Stomach (tissue), 9 donors: Measurements from ENCODE around the gene WDR7. TPM values are rescaled to one million over a fixed set of nuclear protein-coding genes. Genes with fewer than 3 reads are reported as not detected.

Experiments used
- DNase-seq, 2 donors: peaks; one replicate each; pipeline versions ENCODE4 v3.0.0 to v3.0.0-alpha.2; 2013 to 2019
- H3K27ac ChIP-seq, 5 donors: fragments of 200-600 bp in 4 of 5; sonication (generic) in 4 of 5; one replicate each; pipeline ENCODE4 v1.5.1; 2013 to 2019; ENCODE audit warnings: mild to moderate bottlenecking in 1 of 5, moderate library complexity in 1 of 5
- H3K27me3 ChIP-seq, 3 donors: fragments of 200-600 bp; sonication (generic); one replicate each; pipeline ENCODE4 v1.5.1; 2017 to 2019; ENCODE audit warnings: mixed run types in 1 of 3
- H3K36me3 ChIP-seq, 4 donors: fragments of 200-600 bp; sonication (generic); 1 replicate in 3 of 4; 2 replicates in 1 of 4; pipeline ENCODE4 v1.5.1; 2016 to 2019
- H3K4me1 ChIP-seq, 4 donors: fragments of 200-600 bp; sonication (generic); one replicate each; pipeline ENCODE4 v1.5.1; 2016 to 2019
- H3K4me3 ChIP-seq, 4 donors: fragments of 200-600 bp; sonication (generic) in 3 of 4; one replicate each; pipeline ENCODE4 v1.5.1; 2016 to 2019; ENCODE audit warnings: mild to moderate bottlenecking in 1 of 4
- H3K9me3 ChIP-seq, 4 donors: fragments of 200-600 bp; sonication (generic); one replicate each; pipeline ENCODE4 v1.5.1; 2016 to 2019
- EP300 ChIP-seq: sonication (generic); formaldehyde crosslinking; IDR thresholded peaks from one replicate; pipeline ENCODE4 v1.6.1; 2017; ENCODE audit warnings: antibody characterized with exemption
- POLR2A ChIP-seq, 4 donors: fragments of 450-650 bp; IDR thresholded peaks; one replicate each; pipeline ENCODE4 v1.6.1; 2016; ENCODE audit warnings: antibody characterized with exemption in 4 of 4, control low read depth in 2 of 4, mild to moderate bottlenecking in 1 of 4, moderate library complexity in 1 of 4
- POLR2AphosphoS5 ChIP-seq, 3 donors: sonication (generic); formaldehyde crosslinking; IDR thresholded peaks; one replicate each; pipeline ENCODE4 v1.6.1; 2016; ENCODE audit warnings: antibody characterized with exemption in 3 of 3
- WGBS, 5 donors: extraction: QIAGEN DNeasy Blood & Tissue Kit in 3 of 5; methylation state at CpG; one replicate each; pipeline versions ENCODE4 v1.1.5 to v1.1.7; 2013 to 2018; 5-methylcytosine and 5-hydroxymethylcytosine counted together
- intact Hi-C: fragments of 100-400 bp; cut with DNase I; formaldehyde crosslinking; loops from one replicate; pipeline ENCODE4 v1.15.1; 2023; ENCODE audit warnings: low total_unique reads
- polyA plus RNA-seq, 3 donors: library from polyadenylated mRNA; stranded (reverse); fragments of 200-250 nt; gene quantifications; one replicate each; pipeline ENCODE4 v1.2.3, GENCODE V29; 2013
- total RNA-seq, 5 donors: library from RNA; depleted of rRNA; stranded (reverse); fragments of >200 nt; gene quantifications; one replicate each; pipeline versions ENCODE4 v1.1.0 to v1.2.3, GENCODE V29; 2014 to 2016
- TF ChIP-seq, protein P1 (sequence below), 7 experiments: fragments of 450-650 bp in 4 of 7; fragments of 200-600 bp in 3 of 7; sonication (generic) in 3 of 7; IDR thresholded peaks; one replicate each; pipeline ENCODE4 v1.5.1; 2016 to 2019; ENCODE audit warnings: antibody characterized with exemption in 7 of 7, control low read depth in 2 of 7, mild to moderate bottlenecking in 1 of 7
- donor health status: healthy with polysubstance abuse.
- donor health status: Bipolar disorder and iron deficiency.
- donor health status: healthy.

Gene WDR7
- total and polyA plus RNA-seq, 8 donors, result 1.7 to 250 (median 47.2) TPM

DNA sequence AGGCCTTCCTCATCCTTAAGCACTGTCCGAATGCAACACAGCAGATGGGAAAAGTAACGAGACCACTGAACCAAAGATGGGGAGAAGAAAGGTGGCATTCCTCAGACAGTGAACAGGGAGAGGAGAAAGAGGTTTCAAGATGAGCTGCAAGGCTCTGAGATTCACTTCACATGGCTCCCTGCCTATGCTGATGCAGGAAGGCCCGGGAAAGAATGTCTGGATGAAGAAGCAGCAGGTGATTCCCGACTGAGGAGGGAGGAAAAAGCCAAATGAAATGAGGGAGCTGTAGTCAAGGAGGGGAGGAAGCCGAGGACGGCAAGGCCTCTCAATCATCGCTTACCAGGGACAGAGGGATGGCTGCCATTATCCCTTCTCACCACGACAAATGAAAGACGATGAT lies 397.2 kb downstream of the WDR7 start:
- Histone ChIP-seq H3K4me1 (no peaks in the 10 kb centered on the region), H3K4me3 (no peak overlapping the region), H3K27ac (no peak overlapping the region), H3K27me3 (no peaks in the 10 kb centered on the region), H3K36me3 (no peaks in the 10 kb centered on the region), H3K9me3 (peaks cover 0 to 11% (median 8%) of the 10 kb centered on the region in 4 donors)
- WGBS, 5 donors, result 53 to 78% (median 69%) methylated on average over 8 to 9 of the region's 9 CpGs
- TF ChIP-seq, protein P1, sequence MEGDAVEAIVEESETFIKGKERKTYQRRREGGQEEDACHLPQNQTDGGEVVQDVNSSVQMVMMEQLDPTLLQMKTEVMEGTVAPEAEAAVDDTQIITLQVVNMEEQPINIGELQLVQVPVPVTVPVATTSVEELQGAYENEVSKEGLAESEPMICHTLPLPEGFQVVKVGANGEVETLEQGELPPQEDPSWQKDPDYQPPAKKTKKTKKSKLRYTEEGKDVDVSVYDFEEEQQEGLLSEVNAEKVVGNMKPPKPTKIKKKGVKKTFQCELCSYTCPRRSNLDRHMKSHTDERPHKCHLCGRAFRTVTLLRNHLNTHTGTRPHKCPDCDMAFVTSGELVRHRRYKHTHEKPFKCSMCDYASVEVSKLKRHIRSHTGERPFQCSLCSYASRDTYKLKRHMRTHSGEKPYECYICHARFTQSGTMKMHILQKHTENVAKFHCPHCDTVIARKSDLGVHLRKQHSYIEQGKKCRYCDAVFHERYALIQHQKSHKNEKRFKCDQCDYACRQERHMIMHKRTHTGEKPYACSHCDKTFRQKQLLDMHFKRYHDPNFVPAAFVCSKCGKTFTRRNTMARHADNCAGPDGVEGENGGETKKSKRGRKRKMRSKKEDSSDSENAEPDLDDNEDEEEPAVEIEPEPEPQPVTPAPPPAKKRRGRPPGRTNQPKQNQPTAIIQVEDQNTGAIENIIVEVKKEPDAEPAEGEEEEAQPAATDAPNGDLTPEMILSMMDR (IDR thresholded peaks at IDR 0.05), result no peak
- TF ChIP-seq EP300, result no peak
- TF ChIP-seq POLR2AphosphoS5 (IDR thresholded peaks at IDR 0.05), result no peak
- TF ChIP-seq POLR2A (IDR thresholded peaks at IDR 0.05), result no peak
- no peak for DNase-seq
- intact Hi-C loops, result no loop called here

DNA sequence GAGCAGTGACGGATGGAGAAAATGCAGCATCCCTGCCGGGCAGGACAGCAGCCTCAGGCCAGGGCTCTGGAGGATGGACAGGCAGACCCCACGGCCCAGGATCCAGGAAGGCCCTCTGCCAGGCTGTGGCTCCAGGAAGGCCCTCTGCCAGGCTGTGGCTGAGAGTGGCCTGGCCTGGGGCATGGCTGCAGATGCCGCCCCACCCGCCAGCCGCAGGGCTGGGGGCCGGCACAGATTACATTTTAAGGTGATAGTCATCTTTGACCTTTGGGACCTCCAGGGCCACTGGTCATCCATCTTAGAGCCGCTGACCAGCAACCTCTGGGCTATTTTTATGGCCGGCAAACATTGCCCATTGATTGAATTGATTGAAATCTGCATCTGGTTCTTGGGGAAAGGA lies 397.7 kb downstream of the WDR7 start:
- TF ChIP-seq POLR2AphosphoS5 (IDR thresholded peaks at IDR 0.05), result no peak
- TF ChIP-seq EP300, result no peak
- H3K4me3 ChIP-seq, result no peak overlapping the region
- H3K27ac ChIP-seq, result no peak overlapping the region
- intact Hi-C loops, result no loop called here
- no peaks in the 10 kb centered on the region for H3K27me3 ChIP-seq
- no peaks in the 10 kb centered on the region for H3K4me1 ChIP-seq
- DNase-seq, result no peak
- 51 to 67% (median 58%) methylated on average over 9 of the region's 9 CpGs for WGBS, 5 donors
- peaks cover 0 to 11% (median 8%) of the 10 kb centered on the region in 4 donors for H3K9me3 ChIP-seq
- H3K36me3 ChIP-seq, result no peaks in the 10 kb centered on the region

DNA sequence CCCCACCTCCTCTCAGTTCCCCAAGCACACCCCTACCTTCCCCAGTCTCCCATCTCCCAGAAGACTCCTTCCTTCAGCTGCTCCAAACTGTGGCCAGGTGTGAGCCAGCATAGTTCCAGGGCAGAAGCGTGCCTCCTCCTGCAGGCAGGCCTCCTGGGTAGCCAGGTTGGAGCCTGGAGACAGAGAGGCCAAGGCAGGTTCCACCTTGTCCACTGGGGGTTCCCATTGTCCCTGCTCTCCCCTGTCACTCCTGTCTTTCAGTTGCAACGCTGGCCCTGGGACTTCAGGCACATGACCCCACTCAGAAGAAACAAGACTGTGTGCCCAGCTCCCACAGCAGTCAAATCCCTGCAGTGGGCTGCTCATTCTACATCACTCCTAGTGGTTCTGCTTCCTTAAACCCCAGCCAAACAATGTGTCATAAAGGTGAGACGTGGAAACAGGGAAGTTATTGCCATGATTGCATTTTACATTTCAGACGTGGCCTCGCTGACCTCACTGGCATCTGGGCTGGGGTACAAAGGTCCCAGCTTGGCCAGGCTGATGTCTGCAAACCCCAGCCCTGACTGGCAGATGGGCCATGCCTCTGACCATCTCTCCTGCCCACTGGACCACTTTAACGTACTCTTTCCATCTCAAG lies 399.3 kb downstream of the WDR7 start:
- WGBS, 5 donors, result 51 to 67% (median 57%) methylated on average over 6 of the region's 6 CpGs
- no peak overlapping the region for H3K4me3 ChIP-seq
- no peaks in the 10 kb centered on the region for H3K4me1 ChIP-seq
- intact Hi-C loops, result no loop called here
- H3K9me3 ChIP-seq, result peaks cover 0 to 11% (median 8%) of the 10 kb centered on the region in 4 donors
- H3K27me3 ChIP-seq, result no peaks in the 10 kb centered on the region
- TF ChIP-seq POLR2A (IDR thresholded peaks at IDR 0.05) (no peak), EP300 (no peak), POLR2AphosphoS5 (IDR thresholded peaks at IDR 0.05) (no peak)
- TF ChIP-seq, protein P1 (IDR thresholded peaks at IDR 0.05), result no peak
- H3K27ac ChIP-seq, result no peak overlapping the region
- peak in 1 of 2 donors; percentile 67 for DNase-seq
- no peaks in the 10 kb centered on the region for H3K36me3 ChIP-seq

DNA sequence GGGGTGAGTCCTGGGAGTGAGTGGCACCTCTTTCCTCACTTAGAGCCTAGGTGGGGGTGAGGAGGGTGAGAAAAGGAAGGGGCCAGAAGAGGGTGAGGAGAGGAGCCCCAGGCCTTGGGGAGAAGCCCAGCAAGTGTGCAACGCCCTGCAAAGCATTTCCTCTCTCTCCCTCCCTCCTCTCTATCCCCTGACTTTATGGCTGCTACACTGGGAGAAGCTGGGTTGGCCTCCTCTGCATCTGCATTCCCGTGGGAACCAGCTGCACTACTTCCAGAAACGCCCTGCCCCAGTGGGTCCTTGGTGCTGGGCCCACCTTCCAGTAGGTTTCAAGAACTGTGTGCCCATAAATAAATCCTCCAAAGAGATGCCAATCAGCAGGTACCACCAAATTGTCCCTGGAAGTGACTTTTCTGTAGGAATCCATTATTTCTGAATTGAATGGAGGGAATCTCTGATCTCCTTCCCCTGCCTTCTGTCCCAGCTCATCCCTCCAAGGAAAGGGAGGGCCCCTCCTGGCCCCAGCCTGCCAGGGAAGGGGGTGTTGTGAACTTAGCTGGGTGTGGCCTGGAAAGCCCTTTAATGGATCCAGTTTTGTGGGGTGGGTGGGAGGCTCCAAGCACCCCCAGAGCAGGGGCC lies 400.0 kb downstream of the WDR7 start:
- WGBS, 5 donors, result 17 to 23% (median 20%) methylated on average over 1 to 3 of the region's 3 CpGs
- H3K4me1 ChIP-seq, result no peaks in the 10 kb centered on the region
- peaks cover 0 to under 1% (median 0%) of the 10 kb centered on the region in 3 donors for H3K27me3 ChIP-seq

More for the DNA sequence above, 400.0 kb downstream of the WDR7 start:
- no peak overlapping the region for H3K4me3 ChIP-seq
- TF ChIP-seq, protein P1 (IDR thresholded peaks at IDR 0.05), result no peak
- TF ChIP-seq POLR2A (IDR thresholded peaks at IDR 0.05) (no peak), POLR2AphosphoS5 (IDR thresholded peaks at IDR 0.05) (no peak), EP300 (no peak)
- DNase-seq, result peak in 1 of 2 donors; percentile 25
- H3K36me3 ChIP-seq, result no peaks in the 10 kb centered on the region
- peaks cover 0 to 5% (median 3%) of the 10 kb centered on the region in 4 donors for H3K9me3 ChIP-seq
- no peak overlapping the region for H3K27ac ChIP-seq
- intact Hi-C loops, result no loop called here
